Right lung (tissue), 5 donors: ENCODE results near the gene FAM171A2. TPM values are rescaled to one million over a fixed set of nuclear protein-coding genes. Genes with fewer than 3 reads are reported as not detected.
"Not testable (repeated sequence)": the region's sequence is repeated elsewhere in the genome, so short reads cannot be mapped to it uniquely, and the experiment has no call there.

Experiments used
- DNase-seq, 2 donors: peaks; one replicate each; pipeline ENCODE4 v3.0.0-alpha.2; 2013
- polyA plus RNA-seq, 5 donors: library from polyadenylated mRNA; unstranded; fragments of 120-200 nt; gene quantifications; one replicate each; pipeline versions ENCODE4 v1.2.1 to v1.2.3, GENCODE V29; 2013; ENCODE audit warnings: inconsistent platforms in 1 of 5, low replicate concordance in 1 of 5; ENCODE audit not compliant: insufficient read length in 5 of 5, insufficient read depth in 1 of 5

The FAM171A2 gene
- polyA plus RNA-seq, 5 donors: 20.9 to 43.1 (median 29.5) TPM

- DNase-seq: no peak
Measured at GRCh38 chr17:44384823-44385286, 21.2 kb upstream of the FAM171A2 start.

- no peak for DNase-seq
Measured at GRCh38 chr17:44384281-44384822, 20.7 kb upstream of the FAM171A2 start.

GRCh38 chr17:44383861-44384260 lies 20.2 kb upstream of the FAM171A2 start:
- no peak for DNase-seq

GRCh38 chr17:44383363-44383762 lies 19.7 kb upstream of the FAM171A2 start:
- no peak for DNase-seq

- no peak for DNase-seq
Measured at GRCh38 chr17:44382917-44383316, 19.3 kb upstream of the FAM171A2 start.

GRCh38 chr17:44381810-44382305 lies 18.2 kb upstream of the FAM171A2 start:
- DNase-seq: no peak

- no peak for DNase-seq
Measured at GRCh38 chr17:44380767-44381166, 17.1 kb upstream of the FAM171A2 start.

GRCh38 chr17:44379887-44380286 lies 16.2 kb upstream of the FAM171A2 start:
- DNase-seq: no peak

- no peak for DNase-seq
Measured at GRCh38 chr17:44378171-44378705, 14.6 kb upstream of the FAM171A2 start.

- DNase-seq: no peak
Measured at GRCh38 chr17:44376779-44377178, 13.1 kb upstream of the FAM171A2 start.

GRCh38 chr17:44376124-44376523 lies 12.5 kb upstream of the FAM171A2 start:
- DNase-seq: peak; percentile 52 to 64

- DNase-seq: no peak
Measured at GRCh38 chr17:44375196-44376017, 11.8 kb upstream of the FAM171A2 start.

GRCh38 chr17:44374306-44375195 lies 10.9 kb upstream of the FAM171A2 start:
- no peak for DNase-seq

- DNase-seq: no peak
Measured at GRCh38 chr17:44372036-44372435, 8.4 kb upstream of the FAM171A2 start.

- DNase-seq: not testable (repeated sequence)
Measured at GRCh38 chr17:44369414-44370023, 5.9 kb upstream of the FAM171A2 start.

- not testable (repeated sequence) for DNase-seq
Measured at GRCh38 chr17:44368391-44369243, 5.0 kb upstream of the FAM171A2 start.

GRCh38 chr17:44367231-44367979 lies 3.8 kb upstream of the FAM171A2 start:
- no peak for DNase-seq

- not testable (repeated sequence) for DNase-seq
Measured at GRCh38 chr17:44365051-44365450, 1.4 kb upstream of the FAM171A2 start.

GRCh38 chr17:44362949-44363612 lies 572 bp downstream of the FAM171A2 start:
- no peak for DNase-seq
